ENCODE results near the gene CACNA2D3.

DNA sequence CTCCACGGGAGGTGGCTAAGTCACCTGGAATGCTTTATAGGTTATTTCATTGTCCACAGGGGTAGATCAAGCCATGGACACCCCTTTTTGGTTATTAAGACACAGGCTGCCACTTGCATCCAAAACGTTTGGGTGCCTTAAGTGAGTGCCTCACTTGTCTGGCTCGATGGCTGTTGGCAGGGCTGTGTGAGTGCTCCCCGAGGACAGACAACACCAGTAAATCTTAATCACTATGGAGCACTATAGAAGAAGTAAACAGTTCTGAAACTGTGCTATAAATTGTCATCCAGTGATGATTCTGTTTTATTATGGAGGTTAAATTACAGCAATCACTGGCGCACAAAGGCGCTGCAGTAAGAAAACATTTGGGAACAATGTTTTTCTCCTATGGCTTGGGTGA lies 215.5 kb downstream of the CACNA2D3 start:
- TF ChIP-seq, protein P1, sequence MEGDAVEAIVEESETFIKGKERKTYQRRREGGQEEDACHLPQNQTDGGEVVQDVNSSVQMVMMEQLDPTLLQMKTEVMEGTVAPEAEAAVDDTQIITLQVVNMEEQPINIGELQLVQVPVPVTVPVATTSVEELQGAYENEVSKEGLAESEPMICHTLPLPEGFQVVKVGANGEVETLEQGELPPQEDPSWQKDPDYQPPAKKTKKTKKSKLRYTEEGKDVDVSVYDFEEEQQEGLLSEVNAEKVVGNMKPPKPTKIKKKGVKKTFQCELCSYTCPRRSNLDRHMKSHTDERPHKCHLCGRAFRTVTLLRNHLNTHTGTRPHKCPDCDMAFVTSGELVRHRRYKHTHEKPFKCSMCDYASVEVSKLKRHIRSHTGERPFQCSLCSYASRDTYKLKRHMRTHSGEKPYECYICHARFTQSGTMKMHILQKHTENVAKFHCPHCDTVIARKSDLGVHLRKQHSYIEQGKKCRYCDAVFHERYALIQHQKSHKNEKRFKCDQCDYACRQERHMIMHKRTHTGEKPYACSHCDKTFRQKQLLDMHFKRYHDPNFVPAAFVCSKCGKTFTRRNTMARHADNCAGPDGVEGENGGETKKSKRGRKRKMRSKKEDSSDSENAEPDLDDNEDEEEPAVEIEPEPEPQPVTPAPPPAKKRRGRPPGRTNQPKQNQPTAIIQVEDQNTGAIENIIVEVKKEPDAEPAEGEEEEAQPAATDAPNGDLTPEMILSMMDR (IDR thresholded peaks at IDR 0.05), result no peak
- TF ChIP-seq POLR2A (IDR thresholded peaks at IDR 0.05), result no peak

Data from lower leg skin (tissue), 3 donors.